HFF-Myc (cell line): Measurements from ENCODE around the gene LNX1.

Experiments used
- DNase-seq: peaks from one replicate; pipeline ENCODE4 v3.0.0-alpha.2; 2011; ENCODE audit warnings: low read depth; ENCODE audit errors: extremely low read depth
- H3K4me3 ChIP-seq: replicated peaks from 2 replicates; pipeline ENCODE4 v1.5.1; 2011; ENCODE audit warnings: low read depth, mild to moderate bottlenecking, control low read depth, low read length
- CTCF ChIP-seq: IDR thresholded peaks from 2 replicates; pipeline ENCODE4 v1.5.1; 2012; ENCODE audit warnings: mild to moderate bottlenecking, low read depth, low read length, control low read depth; ENCODE audit errors: missing control alignments

The LNX1 gene

GRCh38 chr4:53547983-53548382 is 43.3 kb downstream of the LNX1 start:
- no peak for TF ChIP-seq CTCF
- H3K4me3 ChIP-seq, result no peak overlapping the region
- no peak for DNase-seq

- TF ChIP-seq CTCF, result no peak
- H3K4me3 ChIP-seq, result no peak overlapping the region
- no peak for DNase-seq
Measured at GRCh38 chr4:53545942-53546581, 45.2 kb downstream of the LNX1 start.

GRCh38 chr4:53545273-53545672 is 46.0 kb downstream of the LNX1 start:
- no peak for TF ChIP-seq CTCF
- no peak for DNase-seq
- H3K4me3 ChIP-seq, result no peak overlapping the region

GRCh38 chr4:53543561-53543960 is 47.7 kb downstream of the LNX1 start:
- TF ChIP-seq CTCF, result no peak
- no peak overlapping the region for H3K4me3 ChIP-seq
- DNase-seq, result no peak

GRCh38 chr4:53541577-53542206 is 49.6 kb downstream of the LNX1 start:
- no peak for TF ChIP-seq CTCF
- peak; percentile 65 for DNase-seq
- no peak overlapping the region for H3K4me3 ChIP-seq

- no peak for TF ChIP-seq CTCF
- DNase-seq, result no peak
- H3K4me3 ChIP-seq, result no peak overlapping the region
Measured at GRCh38 chr4:53538756-53539155, 52.5 kb downstream of the LNX1 start.
